Measurements from ENCODE around the gene ARMC9.

ARMC9 gene

DNA sequence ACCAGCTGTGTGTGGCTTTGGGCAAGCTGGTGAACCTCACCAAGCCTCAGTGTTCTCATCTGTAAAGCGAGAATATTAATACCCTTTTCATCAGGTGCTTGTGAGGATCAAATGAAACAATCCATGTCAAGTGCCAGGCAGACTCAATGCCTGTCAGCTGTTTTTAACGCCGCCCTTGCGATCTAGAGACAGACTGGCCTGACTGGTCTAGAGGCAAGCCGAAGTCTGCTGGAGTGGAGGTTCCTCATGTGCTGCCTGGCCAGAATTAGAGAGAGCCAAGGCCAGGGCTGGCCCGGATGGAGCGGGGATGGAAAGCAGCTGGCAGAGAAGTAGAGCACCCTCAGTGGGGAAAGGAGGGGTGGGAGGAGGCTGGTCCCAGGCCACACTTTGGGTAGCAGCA lies 122.6 kb downstream of the ARMC9 start:
- DNase-seq = no peak

DNA sequence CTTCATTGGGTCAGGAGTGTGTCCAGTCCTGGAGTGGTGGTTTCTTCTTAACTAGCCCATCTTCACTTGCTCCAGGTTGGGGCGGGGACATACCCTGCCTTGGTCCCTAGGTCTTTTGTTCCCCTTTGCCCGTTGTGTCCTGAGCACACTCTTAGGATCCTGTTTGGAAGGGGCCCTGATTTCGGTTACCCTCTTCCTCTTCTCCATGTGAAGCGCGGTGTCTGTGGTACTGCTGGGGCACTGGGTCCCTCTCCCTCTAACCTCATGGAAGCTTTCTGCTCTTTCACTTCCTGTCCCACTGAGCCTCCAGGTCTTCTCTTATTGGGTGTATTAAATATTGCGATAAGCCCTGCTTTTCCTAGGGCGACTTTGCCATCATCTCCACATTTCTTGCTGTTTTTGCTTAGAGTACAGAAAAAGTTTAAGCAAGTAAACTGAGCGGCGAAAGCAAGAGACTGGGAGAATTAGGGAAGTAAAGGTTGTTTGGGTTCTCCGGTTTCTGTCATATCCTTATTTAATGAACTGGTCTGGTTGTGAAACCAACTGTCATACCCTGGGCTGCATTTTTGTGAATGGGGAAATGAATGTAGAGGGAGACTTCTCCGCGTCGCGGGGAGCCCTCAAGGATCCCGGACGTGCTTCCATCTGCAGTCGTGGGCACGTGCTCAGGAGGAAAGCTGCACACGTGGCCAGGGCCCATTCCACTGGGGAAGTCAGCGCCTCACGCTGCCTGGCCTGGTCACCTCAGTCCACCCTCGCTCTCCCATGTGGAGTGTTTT lies 123.3 kb downstream of the ARMC9 start:
- peak; percentile 95 to 98 for DNase-seq

DNA sequence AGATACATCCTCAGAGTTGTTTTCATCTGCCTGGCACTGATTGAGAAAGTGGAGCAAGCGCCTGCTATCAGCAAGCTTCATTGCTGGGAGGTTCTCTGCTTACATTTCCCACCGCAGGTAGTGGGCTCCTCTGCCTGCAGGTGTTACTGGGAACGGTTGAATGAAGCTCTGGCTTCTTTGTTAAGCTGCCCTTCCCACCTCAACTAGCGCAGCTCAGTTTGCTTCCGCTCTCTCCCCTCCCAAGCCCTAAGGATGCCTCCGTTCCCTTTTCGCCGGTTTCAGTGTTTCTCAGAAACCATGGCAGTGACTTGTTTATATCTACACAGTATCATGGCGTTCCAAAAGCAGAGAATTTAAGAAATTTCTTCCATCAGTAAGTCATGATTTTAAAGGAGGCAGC lies 124.9 kb downstream of the ARMC9 start:
- DNase-seq = no peak

DNA sequence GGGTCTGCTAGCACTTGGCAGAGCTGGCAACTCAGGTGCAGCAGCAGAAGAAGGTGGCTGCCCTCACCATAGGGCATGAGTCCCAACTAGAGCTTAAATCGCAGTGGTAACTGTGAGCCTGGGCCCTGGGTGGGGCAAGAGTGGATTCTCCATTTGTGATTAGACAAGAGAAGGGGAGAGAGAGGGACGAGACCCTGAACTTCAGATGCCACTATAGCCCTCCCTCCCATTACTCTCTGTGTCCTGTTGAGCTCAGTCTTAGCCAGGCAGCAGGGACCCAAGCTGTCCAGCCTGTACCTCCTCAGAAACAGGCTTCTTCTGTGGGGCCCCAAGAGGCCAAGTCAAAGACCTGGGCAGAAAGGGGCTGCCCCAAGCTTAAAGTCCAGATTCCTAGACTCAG lies 127.4 kb downstream of the ARMC9 start:
- no peak for DNase-seq

DNA sequence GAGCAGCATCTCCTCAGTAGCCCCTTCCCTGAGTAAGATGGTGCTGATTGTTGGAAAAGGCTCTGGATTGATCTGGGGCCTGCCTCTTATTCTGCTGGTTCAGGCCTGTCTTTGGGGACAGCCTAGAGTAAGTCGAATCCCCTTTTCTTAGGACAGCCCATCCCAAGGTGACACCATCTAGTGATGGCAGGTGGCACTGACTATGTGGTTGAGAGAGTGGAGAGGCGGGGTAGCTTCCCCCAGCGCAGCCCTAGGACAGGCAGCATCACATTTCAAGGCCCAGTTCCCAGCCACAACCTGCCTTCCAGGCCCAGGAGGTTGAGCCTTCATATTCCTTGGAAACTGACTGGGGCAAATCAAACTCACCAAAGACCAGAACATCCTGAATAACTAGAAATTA lies 128.0 kb downstream of the ARMC9 start:
- DNase-seq = no peak

DNA sequence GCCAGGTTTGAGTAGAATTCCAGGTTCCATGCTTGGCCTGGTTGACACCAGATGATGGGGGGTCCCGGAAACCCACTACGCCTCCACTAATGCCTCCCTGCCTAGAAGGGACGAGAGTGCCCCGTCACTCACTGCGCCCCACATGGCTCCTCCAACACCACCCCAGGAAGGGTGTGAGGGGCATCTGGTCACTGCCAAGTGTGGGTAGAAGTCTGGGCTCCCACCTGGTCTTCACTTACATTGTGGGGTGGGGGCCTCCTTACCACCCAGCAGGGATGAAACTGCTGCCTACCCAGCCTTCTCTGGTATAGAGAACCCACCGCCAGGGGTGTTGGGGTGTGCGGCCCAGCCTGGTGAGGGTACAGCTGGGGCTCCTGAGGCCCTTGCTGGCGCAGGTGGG lies 131.9 kb downstream of the ARMC9 start:
- DNase-seq = no peak

DNA sequence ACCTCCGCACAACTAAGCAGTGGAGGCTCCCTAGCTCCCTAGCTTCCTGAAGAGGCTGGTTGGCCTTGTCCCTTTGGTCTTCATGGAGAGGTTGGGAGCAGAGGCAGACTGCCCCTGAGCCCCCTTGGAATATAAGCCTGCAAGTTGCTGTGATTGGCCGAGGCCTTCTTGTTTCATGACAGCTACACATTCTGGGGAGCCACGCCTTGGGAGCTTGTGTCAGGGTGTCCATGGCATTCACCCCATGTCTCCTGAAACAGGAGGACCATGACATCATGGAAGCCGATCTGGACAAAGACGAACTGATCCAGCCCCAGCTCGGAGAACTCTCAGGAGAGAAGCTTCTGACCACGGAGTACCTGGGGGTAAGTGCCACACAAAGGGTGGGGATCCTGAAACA lies 133.1 kb downstream of the ARMC9 start:
- DNase-seq = no peak

DNA sequence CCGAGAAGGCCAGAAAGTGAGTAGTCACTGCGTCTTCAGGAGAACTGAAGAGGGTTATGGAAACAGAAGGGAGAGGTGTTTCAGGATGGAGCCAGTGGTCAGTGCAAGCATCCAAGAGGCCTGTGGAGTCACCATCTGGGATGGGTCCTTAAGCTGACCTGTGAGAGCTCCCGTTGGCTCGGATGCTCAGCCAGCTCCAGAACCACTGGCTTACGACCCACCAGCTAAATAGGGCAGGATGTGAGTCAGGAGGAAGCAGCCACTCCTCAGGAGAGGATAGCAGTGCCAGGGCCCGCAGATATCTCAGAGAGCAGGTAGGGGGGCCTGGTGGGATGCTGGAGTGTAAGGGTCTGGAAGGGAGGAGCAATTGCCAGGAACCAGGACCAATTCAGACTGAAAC lies 134.0 kb downstream of the ARMC9 start:
- no peak for DNase-seq

DNA sequence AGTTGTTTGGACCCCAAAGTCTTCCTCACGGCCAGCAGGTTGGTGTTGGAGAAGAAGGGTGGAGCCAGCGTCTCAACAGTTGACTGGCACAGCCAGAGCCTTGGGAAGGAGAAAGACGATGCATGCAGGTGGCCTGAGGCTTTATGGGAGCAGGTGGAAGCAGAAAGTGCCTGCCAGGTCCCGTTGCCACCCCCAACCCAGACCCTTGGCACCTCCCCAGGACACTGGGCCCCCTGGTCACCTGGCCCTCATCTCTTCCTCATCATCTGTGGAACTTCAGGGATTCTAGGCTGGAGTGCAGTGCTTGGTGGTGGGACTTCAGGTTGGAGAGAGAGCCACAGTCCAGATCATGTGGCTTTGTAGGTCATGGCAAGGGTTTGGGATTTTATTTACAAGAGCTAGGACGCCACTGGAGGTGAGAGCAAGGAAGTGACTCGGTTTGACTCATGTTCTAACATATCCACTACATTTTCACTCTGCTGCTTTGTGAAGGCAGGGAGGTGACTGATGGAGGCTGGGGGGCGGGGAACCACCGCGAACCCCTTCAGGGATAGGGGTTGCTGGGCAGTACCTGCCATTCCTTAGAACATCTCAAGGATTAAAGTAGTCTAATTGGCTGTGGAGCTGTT lies 134.6 kb downstream of the ARMC9 start:
- no peak for DNase-seq

DNA sequence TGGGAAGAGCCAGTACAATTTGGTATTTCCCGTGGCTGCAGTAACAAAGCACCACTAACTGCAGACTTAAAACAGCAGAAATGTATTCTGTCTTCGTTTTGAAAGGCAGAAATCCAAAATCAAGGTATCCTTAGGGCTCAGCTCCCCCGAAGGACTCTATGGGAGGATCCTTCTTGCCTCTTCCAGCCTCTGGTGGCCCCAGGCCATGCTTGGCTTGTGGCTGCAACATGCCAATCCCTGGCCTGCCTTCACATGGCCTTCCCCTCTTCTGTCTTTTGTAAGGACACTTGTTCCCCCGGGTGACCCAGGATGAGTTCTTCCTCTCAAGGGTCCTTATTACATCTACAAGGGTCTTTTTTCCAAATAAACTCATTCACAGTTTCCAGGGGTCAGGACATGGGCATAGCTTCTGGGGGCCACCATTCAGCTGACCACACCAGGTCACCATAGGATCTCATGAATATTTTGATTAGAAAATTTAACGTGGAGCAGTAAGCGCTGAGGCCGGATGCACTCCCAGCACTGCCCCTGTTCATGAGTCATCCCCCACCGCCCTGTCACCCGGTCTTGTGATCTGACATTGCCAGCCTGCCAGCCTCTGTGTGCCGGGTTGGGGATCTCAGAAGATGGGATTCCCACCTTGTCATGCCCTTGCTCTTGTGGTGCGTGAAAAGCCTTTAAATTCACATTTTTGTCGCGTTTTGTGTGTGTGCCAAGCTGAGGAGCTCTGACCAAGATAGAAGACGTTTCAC lies 135.9 kb downstream of the ARMC9 start:
- DNase-seq = no peak

DNA sequence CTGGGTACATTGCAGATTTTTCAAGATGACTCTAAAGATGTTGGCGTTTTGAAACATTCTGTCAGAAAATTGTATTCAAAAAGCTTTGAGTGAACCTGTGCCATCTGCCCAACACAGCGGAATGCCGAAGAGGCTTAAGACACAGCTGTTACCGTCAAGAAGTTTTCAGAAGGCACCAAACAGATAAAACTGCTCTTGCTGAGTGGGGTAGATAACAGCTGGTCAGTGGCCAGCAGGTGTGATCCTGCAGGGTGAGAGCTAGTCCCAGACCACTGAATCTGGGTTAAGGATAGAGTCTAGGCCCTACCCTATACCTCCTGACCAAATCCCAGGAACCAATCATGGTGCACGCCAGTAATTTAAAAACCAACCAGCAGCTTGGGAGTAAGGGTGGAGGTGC lies 136.6 kb downstream of the ARMC9 start:
- DNase-seq = no peak

DNA sequence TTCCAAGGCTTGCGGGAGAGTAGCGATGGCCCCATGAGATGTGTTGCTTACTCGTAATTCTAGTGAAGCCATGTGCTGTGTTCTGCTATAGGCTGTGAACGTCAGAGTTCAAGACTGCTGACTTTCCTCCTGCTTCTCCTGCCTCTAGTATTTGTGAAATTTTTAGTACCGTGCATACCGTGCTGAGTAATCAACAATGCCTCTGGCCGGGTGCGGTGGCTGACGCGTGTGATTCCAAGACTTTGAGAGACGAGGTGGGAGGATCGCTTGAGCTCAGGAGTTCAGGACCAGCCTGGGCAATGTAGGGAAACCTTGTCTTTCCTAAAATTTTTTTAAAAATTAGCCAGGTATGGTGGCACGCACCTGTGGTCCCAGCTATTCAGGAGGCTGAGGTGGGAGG lies 137.2 kb downstream of the ARMC9 start:
- DNase-seq = no peak

DNA sequence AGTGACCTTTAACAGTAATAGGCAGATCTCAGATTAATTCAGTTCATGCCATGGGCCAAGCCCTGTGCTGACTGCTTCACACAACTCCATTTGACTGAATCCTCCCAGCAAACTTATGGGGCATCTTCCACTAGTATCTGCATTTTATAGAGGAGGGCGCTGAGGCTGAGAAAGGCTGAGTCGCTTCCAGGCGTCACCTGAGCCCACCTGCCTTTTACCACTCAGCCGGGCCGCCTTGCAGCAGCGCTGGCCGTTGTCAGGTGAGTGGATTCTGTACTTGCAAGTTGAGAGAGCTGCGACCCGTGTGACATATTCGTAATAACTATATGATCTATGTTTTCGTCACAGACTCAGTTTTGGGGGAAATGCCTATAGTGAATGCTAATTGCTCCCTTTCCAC lies 137.8 kb downstream of the ARMC9 start:
- no peak for DNase-seq

DNA sequence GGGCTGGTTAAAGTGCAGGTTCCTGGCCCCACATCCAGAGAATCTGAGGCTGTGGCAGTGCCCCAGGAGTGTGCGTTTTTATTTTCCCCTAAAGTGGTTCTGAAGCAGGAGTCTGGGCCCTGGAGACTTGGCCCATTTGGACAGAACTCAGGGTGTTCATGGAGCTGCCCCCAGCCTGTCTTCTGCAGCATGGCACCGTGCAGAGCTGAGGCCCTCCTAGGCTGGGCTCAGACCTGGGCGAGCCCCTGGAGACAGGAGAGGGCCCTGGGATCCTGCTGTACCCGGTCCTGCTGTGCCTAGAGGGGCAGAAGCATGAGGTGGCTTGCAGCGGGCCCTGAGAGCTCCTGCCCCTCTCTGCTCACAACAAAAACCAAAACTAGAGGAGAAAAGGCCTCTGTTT lies 138.3 kb downstream of the ARMC9 start:
- DNase-seq = no peak

DNA sequence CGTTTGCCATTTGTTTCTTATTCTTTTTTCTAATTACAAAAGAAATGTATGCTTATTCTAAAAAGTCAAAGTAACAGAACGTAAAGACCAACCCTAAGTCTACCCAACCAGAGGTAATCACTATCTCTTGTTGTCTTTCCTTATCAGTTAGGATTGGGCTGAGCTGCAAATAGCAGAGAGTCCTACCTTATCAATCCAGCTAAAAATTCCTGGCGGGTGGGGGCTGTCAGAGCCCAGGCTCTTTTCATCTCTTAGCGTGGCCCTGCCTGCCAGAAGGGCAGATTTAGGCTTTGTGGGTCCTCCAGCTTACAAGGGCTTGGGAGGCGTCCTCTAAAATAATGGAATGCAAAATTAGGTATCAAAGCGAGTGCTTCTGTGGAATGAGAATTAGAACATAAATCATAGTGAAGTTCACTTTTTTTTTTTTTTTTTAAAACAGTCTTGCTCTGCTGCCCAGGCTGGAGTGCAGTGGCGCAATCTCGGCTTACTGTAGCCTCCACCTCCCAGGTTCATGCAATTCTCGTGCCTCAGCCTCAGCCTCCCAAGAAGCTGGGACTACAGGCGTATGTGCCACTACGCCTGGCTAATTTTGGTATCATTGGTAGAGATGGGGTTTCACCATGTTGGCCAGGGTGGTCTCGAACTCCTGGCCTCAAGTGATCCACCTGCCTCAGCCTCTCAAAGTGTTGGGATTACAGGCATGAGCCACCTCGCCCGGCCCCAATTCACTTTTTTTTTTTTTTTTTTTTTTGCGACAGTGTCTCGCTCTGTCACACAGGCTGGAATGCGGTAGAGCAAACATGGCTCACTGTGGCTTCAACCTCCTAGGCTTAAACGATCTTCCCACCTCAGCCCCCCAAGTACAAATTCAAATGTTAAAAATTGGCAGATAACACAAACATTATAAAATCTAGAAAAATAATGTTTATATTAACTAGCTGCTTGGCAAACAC lies 139.7 kb downstream of the ARMC9 start:
- DNase-seq = no peak

DNA sequence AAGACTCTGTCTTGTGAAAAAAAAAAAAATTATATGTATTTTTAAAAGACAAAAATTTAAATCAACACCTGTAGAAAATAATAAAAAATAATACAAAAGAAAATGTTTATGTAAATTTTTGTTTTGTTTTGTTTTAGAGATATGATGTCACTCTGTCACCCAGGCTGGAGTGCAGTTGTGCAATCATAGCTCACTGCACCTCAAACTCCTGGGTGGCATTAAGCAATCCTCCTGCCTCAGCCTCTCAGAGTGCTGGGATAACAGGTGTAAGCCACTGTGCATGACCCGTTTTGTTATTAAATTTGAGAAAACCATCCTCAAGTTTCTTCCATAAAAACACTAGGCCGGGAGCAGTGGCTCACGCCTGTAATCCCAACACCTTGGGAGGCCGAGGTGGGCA lies 140.9 kb downstream of the ARMC9 start:
- no peak for DNase-seq

DNA sequence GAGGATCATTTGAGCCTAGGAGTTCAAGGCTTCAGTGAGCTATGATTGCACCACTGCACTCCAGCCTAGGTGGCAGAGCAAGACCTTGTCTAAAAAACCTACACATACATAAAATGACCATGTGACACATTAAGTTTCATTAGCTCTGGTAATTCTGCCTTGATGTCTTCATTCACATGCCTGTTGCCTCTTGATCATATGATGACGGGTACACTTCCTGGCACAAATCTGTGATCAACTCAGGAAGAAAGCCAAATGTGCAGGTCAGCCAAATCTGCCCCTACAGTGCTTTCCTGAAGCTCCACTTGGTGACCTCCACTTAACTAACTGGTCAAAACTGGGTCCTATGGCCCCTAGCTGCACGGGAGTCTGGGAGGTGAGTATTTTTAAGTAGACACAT lies 142.7 kb downstream of the ARMC9 start:
- DNase-seq = no peak

DNA sequence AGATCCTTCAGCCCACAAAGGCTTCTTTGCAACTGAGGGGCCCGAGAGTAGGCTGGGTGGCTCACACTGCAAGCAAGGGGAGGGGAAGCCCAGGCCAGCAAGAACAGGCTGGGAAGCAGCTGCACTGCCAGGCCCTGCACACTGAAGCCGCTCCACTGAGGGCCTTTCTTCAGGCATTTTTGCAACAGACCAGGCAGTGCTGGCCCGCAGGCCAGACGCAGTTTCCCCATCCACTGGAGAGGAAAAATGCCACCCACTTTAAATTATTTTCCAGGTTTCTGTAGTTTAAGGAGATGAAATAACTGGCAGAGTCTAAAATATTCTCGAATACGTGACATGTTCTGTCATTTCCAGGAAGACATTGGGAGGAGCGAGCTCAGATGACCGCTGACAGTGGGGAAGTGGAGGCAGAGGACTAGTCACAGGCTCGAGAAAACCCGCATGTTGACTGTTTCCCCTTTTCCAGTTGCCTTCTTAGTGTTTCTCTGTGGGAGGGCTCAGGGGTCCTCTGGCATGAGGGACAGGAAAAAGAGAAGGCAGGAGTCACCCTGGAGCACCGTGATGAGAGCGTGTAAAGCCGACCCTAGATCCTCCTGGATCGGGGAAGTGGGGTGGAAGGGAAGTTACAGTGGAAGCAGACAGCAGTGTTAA lies 143.8 kb downstream of the ARMC9 start:
- DNase-seq = no peak

DNA sequence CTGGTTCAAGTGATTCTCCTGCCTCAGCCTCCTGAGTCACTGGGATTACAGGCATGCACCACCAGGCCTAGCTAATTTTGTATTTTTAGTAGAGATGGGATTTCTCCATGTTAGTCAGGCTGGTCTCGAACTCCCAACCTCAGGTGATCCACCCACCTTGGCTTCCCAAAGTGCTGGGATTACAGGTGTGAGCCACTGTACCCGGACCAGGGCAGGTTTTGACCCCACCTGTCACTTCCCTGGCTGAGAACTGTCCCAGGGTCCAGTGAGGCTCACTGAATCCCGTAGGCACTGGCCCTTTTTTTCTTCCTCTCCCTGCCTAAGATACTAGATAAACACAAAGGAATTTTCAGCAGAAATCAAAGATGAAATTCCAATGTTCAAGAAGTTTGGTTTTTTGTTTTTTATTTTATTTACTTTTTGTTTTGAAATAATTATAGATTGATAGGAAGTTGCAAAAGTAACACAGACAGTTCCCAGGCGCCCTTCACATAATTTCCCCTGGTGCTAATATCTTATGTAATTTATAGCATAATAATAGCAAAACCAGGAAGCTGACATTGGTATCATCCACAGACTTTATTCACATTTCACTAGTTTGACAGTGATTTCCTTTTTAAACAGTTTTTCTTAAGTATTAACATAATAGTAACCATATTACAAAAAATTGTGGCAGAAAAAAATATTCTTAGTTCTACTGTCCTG lies 144.7 kb downstream of the ARMC9 start:
- DNase-seq = no peak

DNA sequence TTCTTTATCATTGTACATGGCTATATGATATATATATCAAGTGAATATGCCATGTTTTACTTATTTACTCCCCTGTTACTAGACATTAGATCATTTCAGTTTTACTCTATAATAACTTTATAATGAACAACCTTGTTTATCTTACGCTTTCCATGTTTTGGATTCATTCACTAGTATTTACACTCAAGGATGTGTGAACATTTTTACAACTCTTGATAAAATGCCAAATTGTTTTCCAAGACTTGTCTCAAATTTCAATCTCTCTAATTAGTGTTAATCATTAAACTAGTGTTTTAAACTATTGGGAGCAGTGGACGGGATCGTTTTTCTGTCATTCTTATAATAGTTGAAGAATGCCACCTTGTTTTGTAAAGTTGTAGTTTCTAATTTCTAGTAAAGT lies 145.6 kb downstream of the ARMC9 start:
- no peak for DNase-seq

DNA sequence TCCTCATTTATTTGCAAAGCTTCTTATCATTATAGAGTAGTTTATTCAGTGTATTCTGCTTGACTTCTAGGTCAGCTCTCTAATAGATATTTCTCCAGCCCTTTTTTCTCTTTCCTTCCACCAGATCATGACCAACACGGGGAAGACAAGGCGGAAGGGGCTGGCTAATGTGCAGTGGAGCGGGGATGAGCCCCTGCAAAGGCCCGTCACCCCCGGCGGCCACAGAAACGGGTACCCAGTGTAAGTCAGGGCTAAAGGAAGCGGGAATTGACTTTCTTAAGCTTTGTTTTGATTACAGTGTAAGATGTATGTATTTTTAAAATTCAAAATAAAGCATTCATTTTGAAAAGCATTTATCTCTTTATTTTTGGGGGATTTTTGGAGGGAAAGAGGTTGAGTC lies 146.4 kb downstream of the ARMC9 start:
- no peak for DNase-seq

DNA sequence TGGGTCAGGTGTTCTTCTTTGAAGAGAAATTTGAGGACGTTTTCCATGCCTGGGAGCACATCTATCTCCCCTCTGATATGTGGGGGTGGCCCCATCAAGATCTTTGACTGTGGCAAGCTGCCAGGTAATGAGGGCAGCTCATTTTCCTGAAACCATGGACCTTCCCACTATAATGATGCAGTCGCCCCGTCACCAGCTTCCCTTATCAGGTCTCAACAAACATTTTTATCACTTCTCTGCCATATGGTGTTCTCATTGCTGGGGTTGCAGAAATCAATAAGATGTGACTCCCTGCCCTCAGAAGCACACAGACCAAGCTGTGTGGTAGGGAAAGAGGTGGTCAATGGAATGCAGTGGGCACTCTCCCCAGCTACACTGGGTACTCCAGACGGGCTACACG lies 148.7 kb downstream of the ARMC9 start:
- no peak for DNase-seq

Measured in AML-193 (cell line).